Measurements from ENCODE around the gene SPON1. TPM values are rescaled to one million over a fixed set of nuclear protein-coding genes. Genes with fewer than 3 reads are reported as not detected.

The SPON1 gene
- total RNA-seq, 6 experiments from 2014 or later = not detected

DNA sequence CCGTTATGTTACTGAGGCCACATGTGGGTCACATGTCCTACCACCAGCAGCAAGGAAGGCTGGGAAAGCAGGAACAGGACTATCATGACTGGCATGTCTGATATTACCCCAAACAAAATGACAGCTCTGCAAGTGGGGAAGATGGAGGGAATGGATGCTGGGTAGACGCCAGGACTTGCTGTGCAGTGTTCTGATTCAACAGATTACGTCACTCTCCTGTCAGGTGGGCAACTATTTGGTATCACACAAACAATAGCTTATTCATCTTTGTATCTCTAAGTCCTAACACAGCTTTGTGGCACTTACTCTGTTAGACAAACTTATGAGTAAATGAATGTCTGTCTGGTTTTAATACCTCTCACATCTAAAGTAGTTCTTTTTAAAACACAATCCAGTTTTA, 105.2 kb downstream of the SPON1 start:
- no peak for DNase-seq
- no peak overlapping the region for H3K27ac Mint-ChIP-seq
- peaks cover 6% of the 10 kb centered on the region for H3K27me3 Mint-ChIP-seq (ENCODE audit: insufficient read depth)
- H3K4me3 Mint-ChIP-seq = no peak overlapping the region
- TF ChIP-seq CTCF (IDR thresholded peaks at IDR 0.05) = no peak
- H3K36me3 Mint-ChIP-seq (ENCODE audit: low read depth) = no peaks in the 10 kb centered on the region
- no peaks in the 10 kb centered on the region for H3K9me3 Mint-ChIP-seq
- H3K4me1 Mint-ChIP-seq (ENCODE audit: low read depth) = no peaks in the 10 kb centered on the region

- no peaks in the 10 kb centered on the region for H3K4me1 Mint-ChIP-seq (ENCODE audit: low read depth)
- no peaks in the 10 kb centered on the region for H3K9me3 Mint-ChIP-seq
- DNase-seq = no peak
These were observed 108.4 kb downstream of the SPON1 start for GRCh38 chr11:14070896-14071295.

DNA sequence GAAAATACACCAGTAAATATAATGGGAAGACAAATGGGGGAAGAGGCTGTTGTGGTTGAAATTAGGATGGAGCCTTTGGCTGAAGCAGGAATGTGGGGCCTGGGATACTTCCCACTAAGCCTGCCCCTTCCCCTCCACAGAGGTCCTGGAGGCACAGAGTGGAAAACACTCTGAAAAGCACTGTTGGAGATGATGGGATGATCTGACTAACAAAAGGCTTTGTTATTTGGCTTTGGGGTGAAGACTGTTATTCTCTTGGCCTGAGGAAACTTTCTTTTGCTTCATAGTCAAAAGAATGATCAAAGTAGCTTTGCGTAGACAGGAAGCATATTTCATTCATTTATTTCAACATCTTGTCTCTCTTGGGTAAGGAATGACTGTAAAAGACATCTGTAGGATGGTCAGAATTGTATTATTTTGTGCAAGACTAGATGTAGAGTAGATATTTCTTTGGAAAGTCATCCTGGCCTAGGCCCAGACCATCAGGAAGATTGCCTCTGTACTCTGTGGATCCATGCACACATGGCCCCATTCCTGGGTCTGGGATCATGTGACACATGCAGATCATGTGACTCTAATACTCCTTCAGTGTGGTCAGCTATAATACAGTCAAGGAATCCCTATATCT, 111.4 kb downstream of the SPON1 start:
- no peak overlapping the region for H3K4me3 Mint-ChIP-seq
- no peaks in the 10 kb centered on the region for H3K36me3 Mint-ChIP-seq (ENCODE audit: low read depth)
- no peak overlapping the region for H3K27ac Mint-ChIP-seq
- no peak for TF ChIP-seq CTCF (IDR thresholded peaks at IDR 0.05)
- H3K27me3 Mint-ChIP-seq (ENCODE audit: insufficient read depth) = peaks cover 6% of the 10 kb centered on the region; the same call in 1 of the 2 replicates
- no peak for DNase-seq
- no peaks in the 10 kb centered on the region for H3K9me3 Mint-ChIP-seq
- no peaks in the 10 kb centered on the region for H3K4me1 Mint-ChIP-seq (ENCODE audit: low read depth)

More at GRCh38 chr11:14070896-14071295, 108.4 kb downstream of the SPON1 start:
- Mint-ChIP-seq H3K4me3 (no peak overlapping the region), H3K27me3 (ENCODE audit: insufficient read depth) (peaks cover 6% of the 10 kb centered on the region; the same call in 1 of the 2 replicates), H3K36me3 (ENCODE audit: low read depth) (no peaks in the 10 kb centered on the region), H3K27ac (no peak overlapping the region)
- TF ChIP-seq CTCF (IDR thresholded peaks at IDR 0.05) = no peak

DNA sequence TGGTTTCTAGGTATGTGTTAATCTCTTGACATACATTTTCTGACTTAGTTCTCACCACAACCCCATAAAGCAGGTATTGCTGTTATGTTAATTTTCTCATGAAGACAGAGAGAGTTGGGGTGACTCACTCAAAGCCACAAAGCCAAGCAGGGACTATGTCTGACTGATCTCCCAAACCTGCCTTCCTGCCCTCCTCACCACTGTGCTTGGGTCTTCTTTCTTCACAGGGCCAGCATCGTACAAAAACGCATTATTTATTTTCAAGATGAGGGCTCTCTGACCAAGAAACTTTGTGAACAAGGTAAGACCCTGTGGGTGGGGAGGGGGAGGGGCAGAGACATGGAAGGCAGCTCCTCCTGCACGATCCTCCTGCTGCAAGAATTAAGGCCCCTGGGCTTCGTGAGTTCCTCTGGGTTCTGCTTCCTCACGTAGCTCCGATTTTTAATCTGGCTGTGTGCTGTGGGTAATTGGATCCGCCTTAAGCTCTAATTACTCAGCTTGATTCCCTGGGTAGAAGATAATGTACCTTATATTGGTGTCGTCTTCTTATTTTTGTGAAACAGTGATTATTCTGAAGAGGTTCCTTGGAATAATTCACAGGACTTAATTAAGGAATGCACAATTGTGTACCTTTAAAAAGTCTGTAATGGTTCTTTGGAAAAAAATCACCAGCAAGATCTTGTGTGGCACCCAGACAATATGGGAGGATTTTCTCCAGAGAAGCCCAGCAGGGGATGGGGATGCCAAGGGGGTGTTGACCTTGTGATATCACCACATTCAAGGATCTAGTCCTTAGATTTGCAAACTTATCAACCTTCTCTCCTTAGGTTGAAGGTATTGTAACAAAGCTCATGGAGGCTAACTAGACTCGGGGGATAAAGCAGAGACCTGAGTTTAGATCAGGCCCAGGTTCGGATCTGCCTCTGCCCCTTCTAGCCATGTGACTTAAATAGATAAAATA, 112.9 kb downstream of the SPON1 start:
- H3K36me3 Mint-ChIP-seq (ENCODE audit: low read depth) = no peaks in the 10 kb centered on the region
- H3K4me3 Mint-ChIP-seq = no peak overlapping the region
- H3K4me1 Mint-ChIP-seq (ENCODE audit: low read depth) = no peaks in the 10 kb centered on the region
- TF ChIP-seq CTCF (IDR thresholded peaks at IDR 0.05) = no peak
- H3K27ac Mint-ChIP-seq = no peak overlapping the region
- no peaks in the 10 kb centered on the region for H3K9me3 Mint-ChIP-seq
- H3K27me3 Mint-ChIP-seq (ENCODE audit: insufficient read depth) = peaks cover 2% of the 10 kb centered on the region; the same call in 1 of the 2 replicates
- DNase-seq = no peak

DNA sequence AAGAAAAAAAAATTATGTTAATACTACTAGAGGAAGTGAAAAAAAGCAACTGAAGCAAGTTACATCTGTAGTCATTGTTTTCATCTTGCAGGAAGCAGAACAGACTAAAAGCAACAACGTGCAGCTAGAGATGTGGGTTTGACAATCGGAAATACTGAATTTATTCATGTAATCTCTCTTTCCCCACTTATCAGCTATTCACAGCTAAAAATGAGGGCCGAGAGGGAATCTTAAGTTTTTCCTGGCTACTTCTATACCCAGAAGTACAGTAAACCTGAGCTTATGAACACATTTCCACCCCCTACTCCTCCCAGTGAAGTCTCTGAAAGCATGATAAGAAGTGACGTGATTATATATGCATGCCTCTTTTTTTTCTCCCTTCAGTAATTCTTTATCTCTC, 116.5 kb downstream of the SPON1 start:
- DNase-seq = no peak
- Mint-ChIP-seq H3K4me3 (no peak overlapping the region), H3K9me3 (no peaks in the 10 kb centered on the region), H3K4me1 (ENCODE audit: low read depth) (no peaks in the 10 kb centered on the region), H3K36me3 (ENCODE audit: low read depth) (no peaks in the 10 kb centered on the region), H3K27me3 (ENCODE audit: insufficient read depth) (peaks cover 8% of the 10 kb centered on the region; the same call in 1 of the 2 replicates), H3K27ac (no peak overlapping the region)
- no peak for TF ChIP-seq CTCF (IDR thresholded peaks at IDR 0.05)
